H1 (cell line): ENCODE data around the gene GP5. TPM values are rescaled to one million over a fixed set of nuclear protein-coding genes. Genes with fewer than 3 reads are reported as not detected.

Experiments used
- CTCF ChIA-PET: fragments of 300-600 bp; sonication (Branson Sonifier 250); formaldehyde crosslinking; loops from one replicate; lab custom pipeline; 2021; ENCODE audit not compliant: partially characterized antibody; lab: Charles Lee
- POLR2A ChIA-PET: fragments of 300-600 bp; sonication (Branson Sonifier 250); formaldehyde crosslinking; loops from one replicate; lab custom pipeline; 2021; ENCODE audit warnings: inconsistent platforms; ENCODE audit not compliant: partially characterized antibody; lab: Charles Lee
- DNase-seq, 2 experiments: peaks; one replicate each; pipeline versions ENCODE4 v3.0.0 to v3.0.0-alpha.2; 2010 to 2022; ENCODE audit warnings: low spot score in 2 of 2, low read depth in 1 of 2, mixed read lengths in 1 of 2
- FAIRE-seq: peaks from 2 replicates; lab custom pipeline; 2011; peaks lifted over from hg19 to GRCh38; lab: Jason Lieb, UNC
- H2AFZ ChIP-seq: 2 replicates; pipeline ENCODE4 v1.8.1; 2012; ENCODE audit warnings: low read length, inconsistent platforms
- H2AK5ac ChIP-seq: 2 replicates; pipeline ENCODE4 v1.6.1; 2013; ENCODE audit warnings: low read depth, low read length
- H2BK120ac ChIP-seq: replicated peaks from 2 replicates; pipeline ENCODE3; 2013; ENCODE audit warnings: low read depth, low read length, inconsistent platforms
- H2BK12ac ChIP-seq: 2 replicates; pipeline ENCODE4 v1.6.1; 2013; ENCODE audit warnings: low read depth, low read length
- H2BK15ac ChIP-seq: 2 replicates; pipeline ENCODE4 v1.6.1; 2013; ENCODE audit warnings: low read length
- H2BK20ac ChIP-seq: 2 replicates; pipeline ENCODE4 v1.6.1; 2013; ENCODE audit warnings: low read length
- H2BK5ac ChIP-seq: 2 replicates; pipeline ENCODE4 v1.6.1; 2013; ENCODE audit warnings: low read depth, low read length
- H3K14ac ChIP-seq: 2 replicates; pipeline ENCODE4 v1.6.1; 2013; ENCODE audit warnings: inconsistent platforms; ENCODE audit not compliant: insufficient read length
- H3K18ac ChIP-seq: 2 replicates; pipeline ENCODE4 v1.6.1; 2013; ENCODE audit warnings: low read length; ENCODE audit errors: extremely low read depth
- H3K23ac ChIP-seq: 2 replicates; pipeline ENCODE4 v1.6.1; 2013; ENCODE audit warnings: inconsistent platforms; ENCODE audit not compliant: insufficient read length
- H3K23me2 ChIP-seq: 2 replicates; pipeline ENCODE4 v1.6.1; 2013; ENCODE audit warnings: low read depth, low read length
- H3K27ac ChIP-seq: 2 replicates; pipeline ENCODE4 v1.6.1; 2011; ENCODE audit warnings: low read depth, low read length, inconsistent platforms
- H3K27me3 ChIP-seq, 4 experiments: replicated peaks in 1 of 4; 1 replicate in 1 of 4; 2 replicates in 3 of 4; pipeline versions ENCODE4 v1.6.1 to v1.8.1; 2011 to 2013; ENCODE audit warnings: low read length in 3 of 4, mild to moderate bottlenecking in 3 of 4, inconsistent platforms in 2 of 4, mixed read lengths in 2 of 4, moderate library complexity in 1 of 4; ENCODE audit not compliant: control insufficient read depth in 3 of 4, insufficient read depth in 3 of 4; ENCODE audit errors: extremely low read depth in 1 of 4
- H3K36me3 ChIP-seq, 4 experiments: 2 replicates each; pipeline versions ENCODE4 v1.6.1 to v1.8.1; 2011 to 2013; ENCODE audit warnings: mild to moderate bottlenecking in 4 of 4, low read length in 3 of 4, moderate library complexity in 2 of 4, control low read depth in 1 of 4, inconsistent platforms in 1 of 4; ENCODE audit not compliant: insufficient read depth in 4 of 4, control insufficient read depth in 2 of 4
- H3K4ac ChIP-seq: replicated peaks from 2 replicates; pipeline ENCODE3; 2013; ENCODE audit warnings: low read length, low read depth, mixed read lengths, inconsistent platforms; ENCODE audit not compliant: insufficient read length
- H3K4me1 ChIP-seq, 4 experiments: replicated peaks in 1 of 4; 1 replicate in 1 of 4; 2 replicates in 3 of 4; pipeline versions ENCODE4 v1.6.1 to v1.8.1; 2011 to 2013; ENCODE audit warnings: low read length in 3 of 4, inconsistent platforms in 2 of 4, mixed read lengths in 1 of 4; ENCODE audit not compliant: insufficient read depth in 4 of 4, control insufficient read depth in 3 of 4
- H3K4me2 ChIP-seq, 2 experiments: 2 replicates each; pipeline versions ENCODE4 v1.6.1 to v1.8.1; 2011 to 2013; ENCODE audit warnings: low read depth in 2 of 2, low read length in 2 of 2, control low read depth in 1 of 2, inconsistent platforms in 1 of 2, mild to moderate bottlenecking in 1 of 2; ENCODE audit not compliant: insufficient read depth in 1 of 2
- H3K4me3 ChIP-seq, 4 experiments: fragments of 200-600, 300-600 bp in 1 of 4; sonication (generic), shearing (Covaris generic), sonication (Bioruptor Twin) in 1 of 4; 2 replicates each; pipeline versions ENCODE4 v1.5.1 to v1.8.1; 2011 to 2016; ENCODE audit warnings: low read length in 4 of 4, low read depth in 3 of 4, control low read depth in 2 of 4, inconsistent platforms in 2 of 4, mild to moderate bottlenecking in 2 of 4, mixed read lengths in 1 of 4, moderate library complexity in 1 of 4; ENCODE audit not compliant: insufficient read depth in 2 of 4; ENCODE audit errors: extremely low read depth in 1 of 4
- H3K56ac ChIP-seq: replicated peaks from 2 replicates; pipeline ENCODE3; 2013; ENCODE audit warnings: low read depth, mild to moderate bottlenecking, mixed read lengths, low read length, inconsistent platforms; ENCODE audit not compliant: insufficient read length
- H3K79me1 ChIP-seq: 2 replicates; pipeline ENCODE4 v1.6.1; 2013; ENCODE audit warnings: low read depth, low read length, control low read depth
- H3K79me2 ChIP-seq, 2 experiments: 2 replicates each; pipeline versions ENCODE4 v1.6.1 to v1.8.1; 2012 to 2013; ENCODE audit warnings: low read length in 2 of 2, mild to moderate bottlenecking in 2 of 2, inconsistent platforms in 1 of 2; ENCODE audit not compliant: insufficient read depth in 2 of 2, control insufficient read depth in 1 of 2
- H3K9ac ChIP-seq, 4 experiments: replicated peaks in 1 of 4; 1 replicate in 1 of 4; 2 replicates in 3 of 4; pipeline versions ENCODE4 v1.6.1 to v1.8.1; 2011 to 2013; ENCODE audit warnings: low read depth in 3 of 4, low read length in 3 of 4, control low read depth in 2 of 4, mild to moderate bottlenecking in 2 of 4, moderate library complexity in 2 of 4, inconsistent platforms in 1 of 4; ENCODE audit errors: extremely low read depth in 1 of 4
- H3K9me3 ChIP-seq, 2 experiments: 2 replicates each; pipeline versions ENCODE4 v1.6.1 to v1.8.1; 2012 to 2013; ENCODE audit warnings: mild to moderate bottlenecking in 2 of 2, moderate library complexity in 2 of 2, control low read depth in 1 of 2, inconsistent platforms in 1 of 2, low read depth in 1 of 2, low read length in 1 of 2, mixed read lengths in 1 of 2; ENCODE audit not compliant: insufficient read depth in 2 of 2
- H4K20me1 ChIP-seq, 2 experiments: replicated peaks in 1 of 2; 2 replicates each; pipeline versions ENCODE3 to v1.8.1; 2011 to 2013; ENCODE audit warnings: inconsistent platforms in 2 of 2, low read length in 2 of 2, mild to moderate bottlenecking in 1 of 2; ENCODE audit not compliant: insufficient read depth in 2 of 2, control insufficient read depth in 1 of 2
- H4K5ac ChIP-seq: 2 replicates; pipeline ENCODE4 v1.6.1; 2013; ENCODE audit warnings: low read length, low read depth, mixed read lengths, inconsistent platforms; ENCODE audit not compliant: insufficient read length
- H4K8ac ChIP-seq: 2 replicates; pipeline ENCODE4 v1.8.0; 2013; ENCODE audit warnings: mild to moderate bottlenecking, moderate library complexity, low read length, inconsistent platforms; ENCODE audit not compliant: insufficient read depth; ENCODE audit errors: extremely low read depth
- H4K91ac ChIP-seq: replicated peaks from 2 replicates; pipeline ENCODE3; 2013; ENCODE audit warnings: low read length, mixed read lengths, inconsistent platforms; ENCODE audit not compliant: insufficient read length
- CEBPB ChIP-seq: IDR thresholded peaks from 2 replicates; pipeline ENCODE4 v1.6.1; 2012; ENCODE audit warnings: low read depth, low read length
- EGR1 ChIP-seq: IDR thresholded peaks from 2 replicates; pipeline ENCODE4 v1.6.1; 2011; ENCODE audit warnings: low read depth, low read length, borderline replicate concordance
- EP300 ChIP-seq, 2 experiments: IDR thresholded peaks; 1 replicate in 1 of 2; 2 replicates in 1 of 2; pipeline ENCODE4 v1.6.1; 2011 to 2012; ENCODE audit warnings: low read depth in 2 of 2, low read length in 2 of 2, mild to moderate bottlenecking in 2 of 2, borderline replicate concordance in 1 of 2, inconsistent platforms in 1 of 2, moderate library complexity in 1 of 2
- KDM5A ChIP-seq: fragments of 200-600 bp; IDR thresholded peaks from 2 replicates; pipeline ENCODE4 v1.7.1; 2012; ENCODE audit warnings: mild to moderate bottlenecking, low read length, inconsistent platforms, mixed read lengths
- MAX ChIP-seq: IDR thresholded peaks from 2 replicates; pipeline ENCODE4 v1.6.1; 2012; ENCODE audit warnings: inconsistent platforms
- NANOG ChIP-seq: IDR thresholded peaks from 2 replicates; pipeline ENCODE4 v1.6.1; 2011; ENCODE audit warnings: low read length, low read depth, mild to moderate bottlenecking, inconsistent platforms; ENCODE audit not compliant: insufficient read depth, poor library complexity, severe bottlenecking
- RBBP5 ChIP-seq: IDR thresholded peaks from 2 replicates; pipeline ENCODE4 v1.7.1; 2012; ENCODE audit warnings: low read depth, mild to moderate bottlenecking, inconsistent platforms, low read length, moderate library complexity, borderline replicate concordance
- SP1 ChIP-seq: IDR thresholded peaks from 2 replicates; pipeline ENCODE4 v1.6.1; 2011; ENCODE audit warnings: low read depth, low read length
- TAF1 ChIP-seq: IDR thresholded peaks from 2 replicates; pipeline ENCODE4 v1.6.1; 2011; ENCODE audit warnings: mild to moderate bottlenecking, low read depth, low read length
- WGBS, 2 experiments: shearing (Covaris generic) in 1 of 2; methylation state at CpG; one replicate each; pipeline versions ENCODE4 v1.1.6 to v1.1.7; 2013 to 2015; ENCODE audit warnings: low lambda C conversion rate in 2 of 2, mixed read lengths in 2 of 2, inconsistent platforms in 1 of 2, low coverage in 1 of 2, missing lambda C conversion rate in 1 of 2; ENCODE audit not compliant: insufficient replicate concordance in 2 of 2, insufficient coverage in 1 of 2, insufficient read length in 1 of 2; ENCODE audit errors: extremely low coverage in 1 of 2, missing lambda C conversion rate in 1 of 2; 5-methylcytosine and 5-hydroxymethylcytosine counted together
- polyA plus RNA-seq, 7 experiments: library from polyadenylated mRNA; depleted of rRNA in 3 of 7; stranded (reverse) in 5 of 7; unstranded in 2 of 7; fragments of >200 nt in 5 of 7; fragments of 200-250 nt in 2 of 7; gene quantifications; 1 replicate in 5 of 7; 2 replicates in 1 of 7; 4 replicates in 1 of 7; pipeline versions ENCODE4 v1.2.1 to v1.2.3, GENCODE V29; 2011 to 2013; ENCODE audit warnings: missing spikeins in 2 of 7, mixed read lengths in 2 of 7
- total RNA-seq: library from RNA; stranded (reverse); fragmentation: NEBNext Ultra II Directional; extraction: Animal tissue kit (Norgen Biotek cat#: 25700); gene quantifications from 2 replicates; pipeline ENCODE4 v1.2.1, GENCODE V29; 2021
- TF ChIP-seq, protein P1 (sequence below): IDR thresholded peaks from 2 replicates; pipeline ENCODE4 v1.6.1; 2012; ENCODE audit warnings: low read length, inconsistent platforms

The GP5 gene
- total and polyA plus RNA-seq, 2 of the 8 experiments (the other 6 are each of a cell fraction or from before 2014, with no cell fraction given): 0.13 to 0.14 TPM

- no peak overlapping the region for H3K56ac ChIP-seq
- TF ChIP-seq, protein P1, sequence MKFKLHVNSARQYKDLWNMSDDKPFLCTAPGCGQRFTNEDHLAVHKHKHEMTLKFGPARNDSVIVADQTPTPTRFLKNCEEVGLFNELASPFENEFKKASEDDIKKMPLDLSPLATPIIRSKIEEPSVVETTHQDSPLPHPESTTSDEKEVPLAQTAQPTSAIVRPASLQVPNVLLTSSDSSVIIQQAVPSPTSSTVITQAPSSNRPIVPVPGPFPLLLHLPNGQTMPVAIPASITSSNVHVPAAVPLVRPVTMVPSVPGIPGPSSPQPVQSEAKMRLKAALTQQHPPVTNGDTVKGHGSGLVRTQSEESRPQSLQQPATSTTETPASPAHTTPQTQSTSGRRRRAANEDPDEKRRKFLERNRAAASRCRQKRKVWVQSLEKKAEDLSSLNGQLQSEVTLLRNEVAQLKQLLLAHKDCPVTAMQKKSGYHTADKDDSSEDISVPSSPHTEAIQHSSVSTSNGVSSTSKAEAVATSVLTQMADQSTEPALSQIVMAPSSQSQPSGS: no peak
- TF ChIP-seq KDM5A (no peak), RBBP5 (no peak), EGR1 (no peak), MAX (no peak), EP300 (IDR thresholded peaks at IDR 0.05; ENCODE audit: borderline replicate concordance in 1 of 2, low read depth in 2 of 2, low read length in 2 of 2) (no peak), CEBPB (no peak), SP1 (no peak), NANOG (no peak), TAF1 (no peak)
- TF ChIP-seq, all 59 proteins: peak for 0
- Histone ChIP-seq H3K4me2 (no peak overlapping the region), H4K91ac (no peak overlapping the region), H3K4ac (no peak overlapping the region), H3K27me3 (peaks cover 0 to 10% (median 2%) of the 10 kb centered on the region in 4 experiments; a peak in 3 of 7 replicates), H2BK20ac (no peak overlapping the region), H2BK15ac (no peak overlapping the region), H2BK12ac (no peak overlapping the region), H3K36me3 (no peaks in the 10 kb centered on the region), H3K18ac (no peak overlapping the region), H2AK5ac (no peak overlapping the region), H4K5ac (no peak overlapping the region), H3K79me2 (no peaks in the 10 kb centered on the region), H3K4me3 (no peak overlapping the region), H2AFZ (no peak overlapping the region), H4K20me1 (no peaks in the 10 kb centered on the region), H3K4me1 (peaks cover under 1 to 29% (median 11%) of the 10 kb centered on the region in 4 experiments), H3K27ac (no peak overlapping the region), H3K23me2 (peaks cover 2% of the 10 kb centered on the region; the same call in 1 of the 2 replicates), H3K14ac (no peak overlapping the region), H3K79me1 (no peaks in the 10 kb centered on the region), H2BK5ac (no peak overlapping the region), H3K23ac (no peak overlapping the region), H2BK120ac (no peak overlapping the region), H3K9ac (no peak overlapping the region), H3K9me3 (no peaks in the 10 kb centered on the region), H4K8ac (no peak overlapping the region)
- ChIA-PET POLR2A (interaction anchor here (1.0 kb wide), 1 partner anchor 131 kb away, joined by 4 read pairs; no protein-coding TSS in a partner anchor), CTCF (interaction anchor here (1.0 kb wide), 1 partner anchor 15 kb away, joined by 4 read pairs; no protein-coding TSS in a partner anchor)
- no peak for DNase-seq
- 91% methylated on average over 14 of the region's 14 CpGs; no CpG with 5 or more reads in 1 of the 2 experiments for whole genome bisulfite sequencing, 2 experiments
- FAIRE-seq: no peak
These were observed 26.0 kb downstream of the GP5 start for GRCh38 chr3:194373028-194373427.
